ENCODE measurements around the gene PPT2. TPM values are rescaled to one million over a fixed set of nuclear protein-coding genes. Genes with fewer than 3 reads are reported as not detected.
"Not testable (repeated sequence)": the region's sequence is repeated elsewhere in the genome, so short reads cannot be mapped to it uniquely, and the experiment has no call there.

The PPT2 gene
- total RNA-seq, 2 experiments from 2014 or later: 8.7 to 8.9 TPM

DNA sequence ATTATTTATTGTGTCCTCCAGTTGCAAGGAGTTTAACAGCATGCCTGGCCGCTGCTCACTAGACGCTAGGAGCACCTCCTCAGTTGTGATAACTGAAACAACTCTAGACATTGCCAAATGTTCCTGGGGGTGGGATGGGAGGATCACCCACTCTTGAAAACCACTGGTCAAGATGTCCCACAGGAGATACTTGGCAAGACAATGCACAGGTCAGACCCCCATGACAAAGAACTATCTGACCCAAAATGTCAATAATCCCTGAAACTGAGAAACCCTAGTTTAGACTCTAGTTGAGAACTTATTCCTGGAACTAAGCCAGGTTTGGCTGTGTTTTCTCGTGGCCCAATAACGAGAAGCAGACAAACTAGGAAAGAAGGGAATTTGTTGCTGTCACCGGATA lies 14.4 kb upstream of the PPT2 start:
- CTCF ChIA-PET: no interaction called here
- intact Hi-C loops (cut with DNase I, micrococcal nuclease): loop anchor here in 1 of 2 experiments (10.0 kb wide), 1 partner anchor 1065 kb away; the partner anchor contains the start of genes HSD17B8, RING1, RXRB and SLC39A7
- POLR2A ChIA-PET: no interaction called here

DNA sequence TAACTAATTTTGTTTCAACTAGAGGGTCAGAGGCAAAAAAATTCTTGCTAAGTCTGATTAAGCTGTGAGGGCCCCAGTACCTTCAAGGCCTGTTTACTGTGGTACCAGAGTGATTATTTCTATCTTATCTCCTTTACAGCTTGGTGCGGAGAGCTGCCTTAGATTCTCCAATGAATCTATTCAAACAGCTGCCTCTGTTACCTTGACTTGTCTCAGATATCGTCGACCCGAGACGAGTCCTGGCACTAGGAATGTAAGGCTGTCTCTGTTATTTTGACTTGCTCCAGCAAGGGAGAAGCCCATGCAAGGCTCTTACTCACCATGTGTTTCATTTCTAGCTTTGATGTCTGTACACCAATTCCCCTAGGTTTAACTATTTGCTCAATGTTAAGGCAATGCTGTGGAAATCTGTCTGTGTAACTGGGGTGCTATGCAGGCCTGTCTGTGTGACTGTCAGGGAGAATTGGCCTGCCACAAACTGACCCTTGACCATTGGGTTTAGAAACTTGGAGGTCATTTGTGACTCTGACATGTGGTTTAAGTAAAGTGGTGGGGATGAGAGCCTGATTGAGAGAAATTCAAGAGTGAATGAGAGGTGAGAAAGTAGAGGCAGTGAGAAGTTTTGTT lies 13.4 kb upstream of the PPT2 start:
- no peak for ATAC-seq (ENCODE audit: poor library complexity)
- Mint-ChIP-seq H3K4me1 (ENCODE audit: low read depth) (no peaks in the 10 kb centered on the region), H3K27ac (no peak overlapping the region), H3K36me3 (ENCODE audit: low read depth) (no peaks in the 10 kb centered on the region), H3K9me3 (no peaks in the 10 kb centered on the region), H3K4me3 (no peak overlapping the region), H3K27me3 (no peaks in the 10 kb centered on the region)
- no peaks in the 10 kb centered on the region for H3K4me1 ChIP-seq (ENCODE audit: insufficient read depth, low read length)
- TF ChIP-seq, protein P1, sequence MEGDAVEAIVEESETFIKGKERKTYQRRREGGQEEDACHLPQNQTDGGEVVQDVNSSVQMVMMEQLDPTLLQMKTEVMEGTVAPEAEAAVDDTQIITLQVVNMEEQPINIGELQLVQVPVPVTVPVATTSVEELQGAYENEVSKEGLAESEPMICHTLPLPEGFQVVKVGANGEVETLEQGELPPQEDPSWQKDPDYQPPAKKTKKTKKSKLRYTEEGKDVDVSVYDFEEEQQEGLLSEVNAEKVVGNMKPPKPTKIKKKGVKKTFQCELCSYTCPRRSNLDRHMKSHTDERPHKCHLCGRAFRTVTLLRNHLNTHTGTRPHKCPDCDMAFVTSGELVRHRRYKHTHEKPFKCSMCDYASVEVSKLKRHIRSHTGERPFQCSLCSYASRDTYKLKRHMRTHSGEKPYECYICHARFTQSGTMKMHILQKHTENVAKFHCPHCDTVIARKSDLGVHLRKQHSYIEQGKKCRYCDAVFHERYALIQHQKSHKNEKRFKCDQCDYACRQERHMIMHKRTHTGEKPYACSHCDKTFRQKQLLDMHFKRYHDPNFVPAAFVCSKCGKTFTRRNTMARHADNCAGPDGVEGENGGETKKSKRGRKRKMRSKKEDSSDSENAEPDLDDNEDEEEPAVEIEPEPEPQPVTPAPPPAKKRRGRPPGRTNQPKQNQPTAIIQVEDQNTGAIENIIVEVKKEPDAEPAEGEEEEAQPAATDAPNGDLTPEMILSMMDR (IDR thresholded peaks at IDR 0.05): no peak
- no peaks in the 10 kb centered on the region for H3K9me3 ChIP-seq (ENCODE audit: control insufficient read depth in 1 of 2, insufficient read depth in 1 of 2, low read length in 2 of 2)
- ChIA-PET CTCF (no interaction called here), POLR2A (no interaction called here)
- DNase-seq: no peak
- intact Hi-C loops (cut with DNase I, micrococcal nuclease): no loop called here
- no peak overlapping the region for H3K27ac ChIP-seq (ENCODE audit: low read depth in 1 of 2, low read length in 2 of 2)
- H3K4me3 ChIP-seq (ENCODE audit: low read length): no peak overlapping the region
- H3K36me3 ChIP-seq (ENCODE audit: insufficient read depth, low read length): no peaks in the 10 kb centered on the region
- H3K27me3 ChIP-seq (ENCODE audit: control insufficient read depth in 1 of 2, insufficient read depth in 2 of 2, low read length in 2 of 2): no peaks in the 10 kb centered on the region

More for the DNA sequence above, 14.4 kb upstream of the PPT2 start:
- DNase-seq (no peak), ATAC-seq (ENCODE audit: poor library complexity) (no peak)
- Histone ChIP-seq H3K27me3 (ENCODE audit: control insufficient read depth in 1 of 2, insufficient read depth in 2 of 2, low read length in 2 of 2) (no peaks in the 10 kb centered on the region), H3K27ac (ENCODE audit: low read depth in 1 of 2, low read length in 2 of 2) (no peak overlapping the region), H3K4me1 (ENCODE audit: insufficient read depth, low read length) (no peaks in the 10 kb centered on the region), H3K9me3 (ENCODE audit: control insufficient read depth in 1 of 2, insufficient read depth in 1 of 2, low read length in 2 of 2) (no peaks in the 10 kb centered on the region), H3K36me3 (ENCODE audit: insufficient read depth, low read length) (no peaks in the 10 kb centered on the region), H3K4me3 (ENCODE audit: low read length) (no peak overlapping the region)
- TF ChIP-seq, protein P1 (IDR thresholded peaks at IDR 0.05): no peak
- no peaks in the 10 kb centered on the region for H3K27me3 Mint-ChIP-seq
- no peaks in the 10 kb centered on the region for H3K4me1 Mint-ChIP-seq (ENCODE audit: low read depth)
- H3K27ac Mint-ChIP-seq: no peak overlapping the region
- no peaks in the 10 kb centered on the region for H3K9me3 Mint-ChIP-seq
- H3K4me3 Mint-ChIP-seq: no peak overlapping the region
- no peaks in the 10 kb centered on the region for H3K36me3 Mint-ChIP-seq (ENCODE audit: low read depth)

DNA sequence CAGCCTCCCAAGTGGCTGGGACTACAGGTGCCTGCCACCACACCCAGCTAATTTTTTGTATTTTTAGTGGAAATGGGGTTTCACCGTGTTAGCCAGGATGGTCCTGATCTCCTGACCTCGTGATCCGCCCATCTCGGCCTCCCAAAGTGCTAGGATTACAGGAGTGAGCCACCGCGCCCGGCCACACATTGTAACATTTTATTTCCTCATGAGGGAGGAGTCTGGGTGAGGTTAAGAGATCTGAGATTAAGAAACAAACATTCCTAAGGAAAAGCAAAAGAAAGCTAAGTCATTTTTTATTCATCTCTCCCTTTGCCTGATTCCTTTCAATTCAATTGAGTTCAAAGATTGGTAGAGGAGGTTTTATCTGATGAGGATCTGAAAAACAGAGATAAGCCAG lies 9.7 kb upstream of the PPT2 start:
- ATAC-seq (ENCODE audit: poor library complexity); H3K36me3 ChIP-seq (ENCODE audit: insufficient read depth, low read length); H3K27ac Mint-ChIP-seq; DNase-seq; H3K4me3 Mint-ChIP-seq; intact Hi-C loops (cut with DNase I, micrococcal nuclease); H3K36me3 Mint-ChIP-seq (ENCODE audit: low read depth); H3K4me3 ChIP-seq (ENCODE audit: low read length); H3K27ac ChIP-seq (ENCODE audit: low read depth in 1 of 2, low read length in 2 of 2); POLR2A ChIA-PET; CTCF ChIA-PET; H3K9me3 Mint-ChIP-seq: not testable (repeated sequence)
- Histone ChIP-seq H3K4me1 (ENCODE audit: insufficient read depth, low read length) (peaks cover 16% of the 10 kb centered on the region), H3K27me3 (ENCODE audit: control insufficient read depth in 1 of 2, insufficient read depth in 2 of 2, low read length in 2 of 2) (peaks cover 11 to 16% of the 10 kb centered on the region in 2 experiments), H3K9me3 (ENCODE audit: control insufficient read depth in 1 of 2, insufficient read depth in 1 of 2, low read length in 2 of 2) (peaks cover 0 to 11% of the 10 kb centered on the region in 2 experiments)
- Mint-ChIP-seq H3K27me3 (peaks cover 14% of the 10 kb centered on the region), H3K4me1 (ENCODE audit: low read depth) (peaks cover 14% of the 10 kb centered on the region)

DNA sequence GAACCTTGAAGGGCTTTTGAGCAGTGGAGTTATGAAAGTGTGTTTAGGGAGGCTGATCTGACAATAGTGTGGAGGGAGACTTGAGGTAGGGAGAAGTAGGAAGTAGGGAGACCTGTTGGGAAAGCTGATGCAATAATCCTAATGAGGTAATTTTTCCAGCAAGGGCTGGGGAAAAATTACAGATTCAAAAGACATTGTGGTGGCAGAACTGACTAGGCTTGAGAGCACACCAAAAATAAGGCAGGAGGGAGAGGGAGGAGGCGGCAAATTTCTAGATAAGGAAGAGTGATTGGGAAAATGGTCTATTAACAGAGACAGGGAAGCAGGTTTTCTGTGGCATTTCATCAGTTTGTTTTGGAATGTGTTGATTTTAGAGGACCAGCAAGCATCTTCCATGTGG lies 7.7 kb upstream of the PPT2 start:
- Histone ChIP-seq H3K9me3 (ENCODE audit: control insufficient read depth in 1 of 2, insufficient read depth in 1 of 2, low read length in 2 of 2) (peaks cover 0 to 11% of the 10 kb centered on the region in 2 experiments), H3K36me3 (ENCODE audit: insufficient read depth, low read length) (no peaks in the 10 kb centered on the region), H3K4me1 (ENCODE audit: insufficient read depth, low read length) (peaks cover 27% of the 10 kb centered on the region), H3K27ac (ENCODE audit: low read depth in 1 of 2, low read length in 2 of 2) (no peak overlapping the region), H3K4me3 (ENCODE audit: low read length) (no peak overlapping the region), H3K27me3 (ENCODE audit: control insufficient read depth in 1 of 2, insufficient read depth in 2 of 2, low read length in 2 of 2) (peaks cover 11 to 26% of the 10 kb centered on the region in 2 experiments)
- TF ChIP-seq, protein P1 (IDR thresholded peaks at IDR 0.05): no peak
- Mint-ChIP-seq H3K4me3 (no peak overlapping the region), H3K27me3 (peaks cover 28% of the 10 kb centered on the region), H3K27ac (no peak overlapping the region), H3K9me3 (no peaks in the 10 kb centered on the region), H3K36me3 (ENCODE audit: low read depth) (peaks cover 4% of the 10 kb centered on the region), H3K4me1 (ENCODE audit: low read depth) (peaks cover 28% of the 10 kb centered on the region)
- no peak for ATAC-seq (ENCODE audit: poor library complexity)
- ChIA-PET POLR2A (interaction anchor here (0.9 kb wide), 1 partner anchor 26 kb away, joined by 4 read pairs; no protein-coding TSS in a partner anchor), CTCF (no interaction called here)
- intact Hi-C loops (cut with DNase I, micrococcal nuclease): loop anchor here in 1 of 2 experiments (5.0 kb wide), 1 partner anchor 46 kb away; the partner anchor contains the start of genes GPSM3 and PBX2
- no peak for DNase-seq

Measured in CD4-positive, alpha-beta T cell (primary cell).